GM04503 (cell line): ENCODE data around the gene NCAM1.

Experiments
- DNase-seq: peaks from one replicate; pipeline ENCODE4 v3.0.0-alpha.2; 2012; ENCODE audit warnings: low read depth

NCAM1 gene

GRCh38 chr11:113313601-113314000, 352.4 kb downstream of the NCAM1 start:
- DNase-seq = no peak

- DNase-seq = no peak
These were observed 352.8 kb downstream of the NCAM1 start for GRCh38 chr11:113314065-113314388.

- DNase-seq = no peak
These were observed 353.4 kb downstream of the NCAM1 start, which contains the start of gene TTC12 for GRCh38 chr11:113314389-113315301. Gene TTC12, plus strand, starts transcription at chr11:113314583. Its CDS starts 1,675 bp downstream, at chr11:113316258.

- DNase-seq = no peak
These were observed 354.6 kb downstream of the NCAM1 start for GRCh38 chr11:113315811-113316210.

GRCh38 chr11:113316256-113316655, 355.0 kb downstream of the NCAM1 start:
- DNase-seq = no peak

GRCh38 chr11:113317339-113317738, 356.1 kb downstream of the NCAM1 start:
- DNase-seq = no peak

- no peak for DNase-seq
These were observed 357.9 kb downstream of the NCAM1 start for GRCh38 chr11:113319085-113319484.

GRCh38 chr11:113322158-113322557, 360.9 kb downstream of the NCAM1 start:
- DNase-seq = no peak

GRCh38 chr11:113324250-113324649, 363.0 kb downstream of the NCAM1 start:
- DNase-seq = no peak
